Measurements from ENCODE around the gene PI4KA.
"Not testable (repeated sequence)": the region's sequence is repeated elsewhere in the genome, so short reads cannot be mapped to it uniquely, and the experiment has no call there.

Gene PI4KA

DNA sequence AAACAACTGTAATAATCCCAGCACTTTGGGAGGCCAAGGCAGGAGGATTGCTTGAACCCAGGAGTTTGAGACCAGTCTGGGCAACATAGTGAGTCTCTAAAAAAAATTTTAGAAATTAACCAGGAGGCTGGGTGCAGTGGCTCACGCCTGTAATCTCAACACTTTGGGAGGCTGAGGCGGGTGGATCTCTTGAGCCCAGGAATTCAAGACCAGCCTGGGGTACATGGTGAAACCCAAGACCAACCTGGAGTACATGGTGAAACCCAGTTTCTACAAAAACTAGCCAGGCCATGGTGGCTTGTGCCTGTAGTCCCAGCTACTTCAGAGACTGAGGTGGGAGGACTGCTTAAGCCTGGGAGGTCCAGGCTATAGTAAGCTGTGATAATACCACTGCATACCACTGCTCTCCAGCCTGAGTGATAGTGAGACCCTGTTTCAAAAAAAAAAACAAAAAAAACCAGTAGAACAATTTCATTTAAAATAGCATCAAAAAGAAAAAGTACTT, 11.2 kb downstream of the PI4KA start:
- no peak for DNase-seq

DNA sequence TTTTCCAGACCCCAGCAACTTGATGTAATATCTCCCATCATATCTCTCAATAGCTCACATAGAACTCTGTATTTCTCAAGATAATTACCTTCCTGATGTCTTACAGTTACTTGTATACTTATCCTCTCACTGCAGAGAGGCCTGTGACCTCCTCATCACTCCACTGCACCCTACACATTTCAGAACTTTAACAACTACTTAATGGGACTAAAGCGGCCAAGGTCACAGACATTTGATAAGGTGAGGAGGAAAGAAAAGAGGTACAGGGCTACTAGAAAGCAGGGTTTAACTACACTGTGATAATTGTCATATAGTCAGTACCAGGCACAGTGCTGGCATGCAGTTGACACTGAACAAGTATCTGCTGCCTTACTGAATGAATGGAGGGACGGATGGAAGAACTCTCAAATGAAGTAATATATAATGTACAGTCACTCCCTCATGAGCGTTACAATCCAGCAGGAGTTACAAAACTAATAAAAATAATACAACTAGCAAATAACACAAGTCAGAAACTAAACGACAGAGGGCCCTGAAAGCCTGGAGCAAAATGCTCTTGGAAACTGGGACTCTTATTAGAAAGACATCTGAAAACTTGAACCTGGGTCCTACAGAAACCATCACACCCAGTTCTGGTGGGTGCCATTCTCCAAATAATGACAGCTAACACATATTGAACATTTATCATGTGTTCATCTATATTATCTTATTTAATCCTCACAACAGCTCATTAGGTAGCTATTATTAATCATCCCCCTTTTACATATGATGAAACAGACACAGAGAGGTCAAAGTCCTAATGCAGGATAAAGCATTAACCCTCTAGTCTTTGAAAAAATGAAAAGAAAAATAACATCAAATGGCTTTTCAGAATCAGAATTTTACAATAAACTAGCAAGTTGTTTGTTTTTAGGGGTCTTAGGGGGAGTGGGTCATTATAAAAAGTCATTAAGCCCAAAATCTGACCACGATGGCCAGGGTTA, 14.3 kb downstream of the PI4KA start:
- no peak for DNase-seq

DNA sequence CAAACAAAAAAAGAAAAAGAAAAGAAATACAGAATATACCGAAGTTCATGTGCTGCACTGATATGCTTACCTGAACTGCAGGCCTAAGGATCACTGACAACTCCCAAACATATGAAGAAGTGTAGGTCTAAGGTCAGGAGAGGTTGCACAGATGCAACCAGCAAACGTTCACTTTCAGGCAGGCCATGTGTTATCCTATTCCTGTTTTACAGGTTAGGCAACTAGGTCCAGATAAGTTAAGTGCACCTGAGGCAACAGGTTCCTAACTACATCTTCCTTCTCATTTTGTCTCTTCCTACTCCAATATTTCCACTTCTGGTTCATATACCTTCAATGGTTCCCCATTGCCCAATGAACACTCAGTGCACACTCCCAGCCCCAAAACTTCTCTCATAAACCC, 15.1 kb downstream of the PI4KA start:
- no peak for DNase-seq

DNA sequence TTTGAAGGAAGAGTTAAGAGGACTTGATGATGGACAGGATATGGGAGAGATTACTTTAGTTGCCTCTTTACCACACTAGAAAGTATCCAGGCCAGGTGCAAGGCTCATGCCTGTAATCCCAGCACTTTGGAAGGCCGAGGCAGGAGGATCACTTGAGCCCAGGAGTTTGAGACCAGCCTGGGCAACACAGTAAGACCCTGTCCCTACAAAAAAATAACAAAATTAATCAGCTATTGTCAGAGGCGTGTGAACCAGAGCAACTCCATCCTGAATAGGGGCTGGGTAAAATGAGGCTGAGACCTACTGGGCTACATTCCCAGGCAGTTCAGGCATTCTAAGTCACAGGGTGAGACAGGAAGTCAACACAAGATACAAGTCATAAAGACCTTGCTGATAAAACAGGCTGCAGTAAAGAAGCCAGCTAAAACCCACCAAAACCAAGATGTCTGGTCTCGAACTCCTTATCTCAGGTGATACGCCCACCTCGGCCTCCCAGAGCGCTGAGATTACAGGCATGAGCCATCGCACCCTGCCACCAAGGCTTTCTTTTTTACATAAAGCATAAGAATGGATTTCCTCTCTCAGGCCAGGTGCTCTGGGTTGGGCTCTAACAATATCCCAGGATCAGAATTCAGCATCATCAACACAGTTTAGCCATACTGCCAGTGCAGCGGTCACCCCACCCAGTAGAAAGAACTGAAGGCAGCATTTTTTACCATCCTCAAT, 17.8 kb downstream of the PI4KA start:
- DNase-seq: no peak

DNA sequence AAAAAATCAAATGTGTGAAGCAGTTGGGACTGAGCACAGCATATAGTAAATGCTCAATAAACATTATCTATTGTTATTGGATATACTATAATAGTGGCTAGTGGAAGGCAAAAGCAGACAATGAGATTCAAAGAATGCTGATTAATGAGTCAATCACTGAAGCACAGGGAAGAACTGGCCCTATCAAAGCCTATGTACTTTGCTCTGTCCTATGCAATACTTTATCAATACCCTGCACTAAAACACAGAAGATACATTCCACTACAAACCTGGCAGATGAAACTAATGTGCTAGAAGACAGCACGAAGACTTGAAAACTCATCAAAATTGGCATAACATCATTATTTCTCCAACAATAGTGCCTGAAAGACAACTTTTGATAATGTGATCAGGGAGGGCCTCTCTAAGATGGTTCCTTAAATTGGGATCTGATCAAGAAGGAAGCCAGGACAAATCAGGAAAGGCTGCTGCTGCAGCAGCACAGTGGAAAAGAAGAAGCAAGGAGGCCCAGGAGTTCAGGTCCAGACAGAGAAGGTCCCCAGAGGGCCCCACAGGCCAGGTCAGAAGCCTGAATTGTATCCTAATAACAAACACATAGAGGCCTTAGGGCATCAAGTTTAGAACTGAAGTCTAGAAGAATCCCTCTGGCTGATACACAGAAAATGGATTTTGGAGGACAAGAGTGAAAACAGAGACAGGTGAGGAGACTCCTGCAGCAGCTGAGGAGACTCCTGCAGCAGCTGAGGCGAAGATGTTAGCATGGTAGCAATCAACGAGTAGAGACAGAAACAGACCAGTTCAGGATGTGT, 18.6 kb downstream of the PI4KA start:
- DNase-seq: no peak

DNA sequence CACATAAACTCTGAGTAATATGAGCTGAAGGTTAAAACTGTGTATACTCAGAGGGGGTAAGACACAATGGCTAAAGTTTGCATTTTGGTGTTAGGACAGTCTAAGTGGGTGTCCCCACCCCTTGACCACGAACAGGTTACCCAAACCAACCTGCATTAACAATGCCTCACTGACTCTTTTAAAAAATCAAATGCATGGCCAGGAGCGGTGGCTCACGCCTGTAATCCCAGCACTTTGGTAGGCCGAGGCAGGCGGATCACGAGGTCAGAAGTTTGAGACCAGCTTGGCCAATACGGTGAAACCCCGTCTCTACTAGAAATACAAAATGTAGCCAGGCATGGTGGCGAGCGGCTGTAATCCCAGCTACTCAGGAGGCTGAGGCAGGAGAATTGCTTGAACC, 19.3 kb downstream of the PI4KA start:
- not testable (repeated sequence) for DNase-seq

DNA sequence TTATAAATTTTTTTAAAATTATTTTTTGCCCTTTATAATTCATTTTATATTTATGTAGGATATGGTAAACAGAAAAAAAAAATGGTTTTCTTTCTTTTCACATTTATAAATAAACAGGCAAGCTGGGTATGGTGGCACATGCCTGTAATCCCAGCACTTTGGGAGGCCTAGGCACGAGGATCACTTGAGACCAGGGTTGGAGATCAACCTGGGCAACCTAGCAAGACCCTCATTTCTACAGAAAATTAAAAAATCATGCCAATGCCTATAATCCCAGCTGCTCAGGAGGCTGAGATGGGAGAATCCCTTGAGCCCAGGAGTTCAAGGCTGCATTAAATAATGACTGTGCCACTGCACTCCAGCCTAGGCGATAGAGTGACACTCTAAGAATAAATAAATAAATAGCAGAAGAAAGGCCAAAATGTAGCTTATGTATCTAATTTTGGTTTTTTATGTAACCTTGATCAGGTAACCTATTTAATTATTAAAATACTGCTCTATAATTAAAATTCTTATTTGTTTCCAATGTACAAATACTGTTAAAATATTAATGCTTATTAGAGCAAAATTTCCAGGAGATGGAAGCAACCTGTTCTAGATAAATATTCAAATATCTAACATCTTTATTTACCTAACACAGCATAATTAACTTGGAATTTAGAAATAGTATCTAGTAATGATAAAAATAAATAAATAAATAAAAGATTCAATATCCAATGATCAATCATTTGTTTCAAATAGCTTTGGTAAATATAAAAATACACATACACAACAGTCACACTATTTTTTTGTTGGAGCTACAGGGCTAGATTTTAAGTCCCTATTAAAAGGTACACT, 21.4 kb downstream of the PI4KA start:
- no peak for DNase-seq

DNA sequence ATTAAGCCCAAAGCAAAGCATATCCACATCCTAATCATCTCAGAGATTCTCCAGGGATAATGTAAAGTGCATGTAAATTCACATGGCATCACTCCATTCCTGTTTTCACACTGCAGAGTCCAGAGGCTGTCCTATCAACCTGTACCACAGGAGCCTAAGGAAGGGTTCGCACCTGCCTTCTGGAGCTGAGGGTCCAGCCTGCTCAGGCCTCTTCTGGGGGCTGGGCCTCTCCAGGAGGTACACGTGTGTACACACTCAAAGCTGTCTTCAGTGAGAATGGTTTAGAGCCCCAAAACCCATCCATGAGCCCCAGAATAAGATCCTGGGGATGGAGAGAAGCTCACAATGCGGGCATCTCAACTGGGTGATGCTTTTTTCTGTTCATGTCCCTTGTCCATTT, 23.9 kb downstream of the PI4KA start:
- no peak for DNase-seq

DNA sequence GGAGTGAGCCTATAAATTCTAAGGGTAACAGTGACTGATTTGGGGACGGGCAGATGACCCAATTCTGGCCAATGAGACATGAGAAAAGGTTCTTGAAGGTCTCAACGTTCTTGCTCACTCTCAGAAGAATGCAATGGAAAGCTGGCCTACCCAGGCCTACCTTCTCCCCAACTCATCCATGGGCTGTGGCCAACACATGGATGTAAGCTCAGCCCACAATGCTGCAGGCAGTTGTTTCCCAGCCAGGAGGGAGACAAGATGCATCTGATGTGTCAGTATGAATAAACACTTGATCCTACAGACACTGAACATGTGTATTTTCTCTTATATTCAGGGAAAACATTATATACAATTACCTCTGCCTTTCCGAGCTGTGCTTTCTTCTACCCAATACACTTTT, 24.4 kb downstream of the PI4KA start:
- DNase-seq: no peak

DNA sequence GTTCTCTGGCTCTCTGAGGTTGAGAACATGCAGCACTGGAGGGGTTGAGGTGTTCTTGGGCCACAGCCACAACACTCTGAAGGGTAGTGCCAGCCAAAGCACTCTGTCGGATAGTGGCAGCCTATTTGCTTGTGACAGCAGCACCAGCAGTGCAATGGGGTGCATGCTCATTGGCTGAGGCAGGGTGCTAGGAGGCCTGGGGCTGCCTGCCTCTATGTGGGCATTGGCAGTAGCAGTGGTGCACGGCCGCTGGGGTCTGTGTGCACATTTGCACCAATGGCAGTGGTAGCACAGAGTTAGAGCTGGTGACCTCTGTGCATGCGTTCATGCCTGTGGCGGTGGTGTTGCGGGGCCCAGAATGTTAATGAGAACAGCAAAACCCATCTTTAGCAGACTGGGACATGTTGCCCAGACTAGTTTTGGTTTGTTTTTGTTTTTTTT, 25.4 kb downstream of the PI4KA start:
- no peak for DNase-seq

DNA sequence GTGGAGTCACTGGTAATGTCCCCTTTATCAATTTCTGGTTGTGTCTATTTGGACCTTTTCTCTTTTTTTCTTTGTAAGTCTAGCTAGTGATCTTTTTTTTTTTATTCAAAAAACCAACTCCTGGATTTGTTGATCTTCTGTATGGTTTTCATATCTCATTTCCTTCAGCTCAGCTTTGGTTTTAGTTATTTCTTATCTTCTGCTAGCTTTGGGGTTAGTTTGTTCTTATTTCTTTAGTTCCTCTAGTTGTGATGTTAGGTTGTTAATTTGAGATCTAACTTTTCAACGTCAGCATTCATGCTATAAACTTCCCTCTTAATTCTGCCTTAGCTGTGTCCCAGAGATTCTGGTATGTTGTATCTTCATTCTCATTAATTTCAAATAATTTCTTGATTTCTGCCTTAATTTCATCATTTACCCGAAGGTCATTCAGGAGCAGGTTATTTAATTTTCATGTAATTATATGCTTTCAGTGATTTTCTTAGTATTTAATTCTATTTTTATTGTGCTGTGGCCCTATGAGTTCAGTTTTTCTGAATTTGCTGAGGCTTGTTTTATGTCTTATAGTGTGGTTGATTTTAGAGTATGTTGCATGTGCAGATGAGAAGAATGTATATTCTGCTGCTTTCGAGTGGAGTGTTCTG, 29.0 kb downstream of the PI4KA start:
- DNase-seq: peak; percentile 50

DNA sequence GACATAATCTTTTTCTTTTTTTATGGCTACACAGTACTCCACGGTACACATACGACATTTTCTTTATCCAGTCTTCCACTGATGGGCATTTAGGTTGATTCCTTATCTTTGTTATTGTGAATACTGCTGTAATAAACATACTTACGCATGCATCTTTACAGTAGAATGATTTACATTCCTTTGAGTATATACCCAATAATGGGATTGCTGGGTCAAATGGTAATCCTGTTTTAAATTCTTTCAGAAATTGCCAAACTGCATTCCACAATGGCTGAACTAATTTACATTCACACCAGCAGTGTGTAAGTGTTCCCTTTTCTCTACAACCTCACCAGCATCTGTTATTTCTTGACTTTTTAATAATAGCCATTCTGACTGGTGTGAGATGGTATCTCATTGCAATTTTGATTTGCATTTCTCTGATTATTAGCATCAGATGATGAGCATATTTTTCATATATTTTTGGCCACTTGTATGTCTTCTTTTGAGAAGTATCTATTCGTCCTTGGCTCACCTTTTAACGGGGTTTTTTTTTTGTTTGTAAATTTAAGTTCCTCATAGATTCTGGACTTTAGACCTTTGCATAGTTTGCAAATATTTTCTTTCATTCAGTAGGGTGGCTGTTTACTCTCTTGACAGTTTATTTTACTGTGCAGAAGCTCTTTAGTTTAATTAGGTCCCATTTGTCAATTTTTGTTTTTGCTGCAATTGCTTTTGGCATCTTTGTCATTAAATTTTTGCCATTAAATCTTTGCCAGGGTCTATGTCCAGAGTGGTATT, 32.0 kb downstream of the PI4KA start:
- not testable (repeated sequence) for DNase-seq

DNA sequence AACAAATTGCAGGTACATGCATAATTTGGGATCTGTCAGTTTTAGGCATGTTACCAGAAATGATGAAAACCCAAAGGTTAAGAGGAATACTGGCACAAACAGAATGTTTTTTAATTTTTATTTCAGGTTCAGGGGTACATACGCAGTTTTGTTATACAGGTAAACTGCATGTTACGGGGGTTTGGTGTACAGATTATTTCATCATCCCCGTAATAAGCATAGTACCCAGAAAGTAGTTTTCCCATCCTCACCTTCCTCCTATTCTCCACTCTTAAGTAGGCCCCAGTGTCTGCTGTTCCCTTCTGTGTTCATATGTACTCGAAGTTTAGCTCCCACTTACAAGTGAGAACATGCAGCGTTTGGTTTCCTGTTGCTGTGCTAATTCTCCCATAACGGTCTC, 33.0 kb downstream of the PI4KA start:
- no peak for DNase-seq

DNA sequence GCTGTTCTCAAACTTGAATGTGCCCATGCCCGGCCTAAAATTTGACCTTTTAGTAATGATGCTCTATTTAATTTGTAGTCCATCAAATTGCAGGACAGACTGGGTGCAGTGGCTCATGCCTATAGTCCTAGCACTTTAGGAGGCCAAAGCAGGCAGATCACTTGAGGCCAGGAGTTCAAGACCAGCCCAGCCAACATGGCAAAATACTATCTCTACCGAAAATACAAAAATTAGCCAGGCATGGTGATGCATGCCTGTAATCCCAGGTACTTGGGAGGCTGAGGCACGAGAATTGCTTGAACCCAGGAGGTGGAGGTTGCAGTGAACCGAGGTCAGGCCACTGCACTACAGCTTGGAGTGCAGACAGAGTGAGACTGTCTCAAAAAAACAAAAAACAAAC, 33.4 kb downstream of the PI4KA start:
- not testable (repeated sequence) for DNase-seq

DNA sequence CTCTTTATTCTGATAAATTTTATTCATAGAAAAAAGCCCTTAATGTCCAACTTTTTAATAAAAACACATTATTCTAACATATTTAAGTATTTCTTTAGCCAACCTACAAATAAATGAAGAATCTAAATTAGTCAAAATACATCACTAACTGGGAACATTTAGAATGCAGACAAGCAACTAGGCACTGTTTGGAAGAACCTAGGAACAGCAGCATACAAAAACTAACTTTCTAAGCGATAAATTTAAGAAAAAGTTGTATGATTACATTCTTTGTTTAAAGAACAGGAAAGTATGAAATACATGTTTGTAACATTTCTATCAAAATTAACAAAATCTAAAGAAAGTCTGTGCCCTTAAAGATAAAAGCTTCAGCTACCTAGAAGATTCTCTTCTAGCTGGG, 35.3 kb downstream of the PI4KA start:
- DNase-seq: no peak

DNA sequence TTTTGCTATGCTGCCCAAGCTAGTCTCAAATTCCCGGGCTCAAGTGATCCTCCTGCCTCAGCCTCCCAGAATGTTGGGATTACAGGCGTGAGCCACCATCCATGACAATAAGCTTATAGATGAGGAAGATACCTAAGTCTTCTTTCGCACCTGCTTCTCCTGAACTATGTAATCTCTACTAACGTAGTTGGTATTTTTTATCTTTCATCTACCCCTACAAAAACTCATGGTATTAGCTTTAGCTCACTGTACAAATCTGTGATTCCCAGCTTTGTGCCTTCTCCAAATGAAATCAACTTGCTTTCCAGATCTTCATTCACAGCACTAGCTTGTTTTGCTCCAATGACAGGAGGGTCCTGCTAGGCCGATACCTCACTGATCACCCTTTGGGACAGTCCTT, 36.4 kb downstream of the PI4KA start:
- DNase-seq: no peak

DNA sequence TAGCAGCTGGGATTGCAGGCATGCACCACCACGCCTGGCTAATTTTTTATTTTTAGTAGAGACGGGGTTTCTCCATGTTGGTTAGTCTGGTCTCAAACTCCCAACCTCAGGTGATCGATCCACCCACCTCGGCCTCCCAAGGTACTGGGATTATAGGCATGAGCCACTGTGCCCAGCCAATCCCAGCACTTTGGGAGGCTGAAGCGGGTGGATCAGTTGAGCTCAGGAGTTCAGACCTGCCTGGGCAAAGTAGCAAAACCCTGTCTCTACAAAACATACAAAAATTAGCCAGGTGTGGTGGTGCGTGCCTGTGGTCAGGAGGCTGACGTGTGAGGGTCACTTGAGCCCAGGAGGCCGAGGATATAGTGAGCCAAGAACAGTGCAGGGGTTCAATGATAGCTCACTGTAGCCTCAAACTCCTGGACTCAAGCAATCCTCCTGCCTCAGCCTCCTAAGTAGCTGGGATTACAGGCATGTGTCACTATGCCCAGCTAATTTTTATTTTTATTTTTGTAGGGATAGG, 36.8 kb downstream of the PI4KA start:
- DNase-seq: not testable (repeated sequence)

DNA sequence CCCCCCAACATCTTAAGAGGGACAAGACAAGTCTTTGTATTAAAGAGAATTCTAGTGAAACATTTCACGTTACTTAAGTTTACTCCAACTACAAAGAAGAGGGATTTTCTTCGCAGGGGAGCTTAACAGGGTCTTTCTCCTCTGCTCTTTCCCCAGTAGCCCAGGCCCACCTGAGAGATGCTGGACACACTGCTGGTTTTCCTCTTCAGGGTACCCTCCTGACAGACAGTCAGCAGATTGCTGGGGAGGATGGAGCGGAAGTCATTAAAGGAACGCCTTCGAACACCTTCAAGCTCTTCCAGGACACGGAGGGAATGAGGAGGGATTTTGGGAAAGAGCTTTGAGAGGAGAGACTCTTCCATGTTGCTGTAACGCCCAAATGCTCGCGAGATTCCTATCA, 39.1 kb downstream of the PI4KA start:
- DNase-seq: no peak

DNA sequence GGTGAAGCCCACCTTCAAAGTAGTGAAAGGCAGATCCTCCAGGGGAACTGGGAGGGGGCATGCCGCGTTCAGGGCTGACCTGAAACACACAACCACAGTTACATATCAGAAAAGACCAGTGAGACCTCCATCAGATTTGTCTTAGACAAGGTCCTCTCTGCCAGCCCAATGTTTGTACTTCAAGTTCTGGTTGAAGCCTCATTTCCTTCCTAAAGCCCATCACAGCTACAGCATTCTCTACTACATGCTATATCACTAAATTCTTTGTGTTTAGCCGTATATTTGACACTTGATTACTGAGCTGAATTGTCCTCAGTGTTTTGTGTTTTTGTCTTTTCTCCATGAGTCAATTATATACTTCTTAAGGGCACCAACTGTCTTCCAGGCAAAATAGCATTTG, 40.1 kb downstream of the PI4KA start:
- no peak for DNase-seq

DNA sequence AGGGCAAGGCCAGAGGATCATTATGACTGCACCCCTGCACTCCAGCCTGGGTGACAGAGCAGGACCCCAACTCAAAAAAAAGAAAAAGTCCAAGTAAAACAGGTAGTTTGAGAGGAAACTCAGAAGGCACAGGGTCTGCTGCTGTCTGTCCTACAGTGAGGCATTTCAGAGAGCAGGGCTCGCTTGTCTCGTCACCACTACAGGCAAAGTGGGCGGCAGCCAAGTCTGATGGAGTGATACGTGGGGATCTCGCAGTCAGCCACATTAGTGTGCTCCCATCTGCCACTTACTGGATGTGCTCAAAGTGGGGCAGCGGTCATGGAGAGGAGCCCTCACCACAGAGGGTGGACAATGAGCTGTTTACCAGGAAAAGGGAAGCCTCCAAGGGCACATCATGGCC, 42.1 kb downstream of the PI4KA start:
- DNase-seq: no peak
